HEK293 (cell line): Measurements from ENCODE around the gene CELF4.

Source experiments
- CTCF ChIP-seq: fragments of 450-650 bp; formaldehyde crosslinking; IDR thresholded peaks from 2 replicates; pipeline ENCODE4 v1.5.1; 2016; ENCODE audit warnings: missing biosample characterization, missing genetic modification characterization
- GLI2 ChIP-seq: fragments of 450-650 bp; formaldehyde crosslinking; IDR thresholded peaks from 2 replicates; pipeline ENCODE4; 2017; ENCODE audit warnings: missing biosample characterization, missing genetic modification characterization, low read depth, borderline replicate concordance
- YY1 ChIP-seq: fragments of 450-650 bp; formaldehyde crosslinking; IDR thresholded peaks from 2 replicates; pipeline ENCODE4 v1.5.1; 2018; ENCODE audit warnings: missing biosample characterization, missing genetic modification characterization
- ZNF274 ChIP-seq, 2 experiments: fragments of 200-500 bp in 1 of 2; fragments of 450-650 bp in 1 of 2; sonication (Bioruptor generic) in 1 of 2; formaldehyde crosslinking in 1 of 2; IDR thresholded peaks; 2 replicates each; pipeline versions ENCODE4 v1.5.1 to v1.6.1; 2014 to 2016; ENCODE audit warnings: borderline replicate concordance in 1 of 2, inconsistent platforms in 1 of 2, low read length in 1 of 2, missing biosample characterization in 1 of 2, missing genetic modification characterization in 1 of 2
- ZNF394 ChIP-seq: fragments of 450-650 bp; formaldehyde crosslinking; IDR thresholded peaks from 2 replicates; pipeline ENCODE4 v1.5.1; 2016; ENCODE audit warnings: missing biosample characterization, missing genetic modification characterization, mild to moderate bottlenecking, moderate library complexity, borderline replicate concordance
- ZNF629 ChIP-seq: fragments of 450-650 bp; formaldehyde crosslinking; IDR thresholded peaks from 2 replicates; pipeline ENCODE4 v1.5.1; 2017; ENCODE audit warnings: missing biosample characterization, missing genetic modification characterization

GRCh38 chr18:37252342-37252741 is 313.3 kb downstream of the CELF4 start:
- TF ChIP-seq ZNF274 (IDR thresholded peaks at IDR 0.05; ENCODE audit: low read length) (no peak), ZNF274 (tag by site-specific recombination; IDR thresholded peaks at IDR 0.05; ENCODE audit: borderline replicate concordance) (no peak), CTCF (tag by site-specific recombination) (no peak), ZNF629 (tag by site-specific recombination) (no peak), ZNF394 (no peak), YY1 (tag by site-specific recombination) (no peak), GLI2 (tag by site-specific recombination) (no peak)
